Natural killer cell (primary cell): ENCODE results near the gene INPP5A. TPM values are rescaled to one million over a fixed set of nuclear protein-coding genes. Genes with fewer than 3 reads are reported as not detected.
A peak's percentile ranks its signal among the peaks of the same experiment; 100 is the strongest.

Experiments
- ATAC-seq, 3 donors: fragments of 150-1000 bp in 2 of 3; fragments of 200-7000 bp in 1 of 3; cut with Tn5 transposase; 1 replicate in 1 of 3; 2 replicates in 2 of 3; pipeline ENCODE4 v1.10.0; 2021; ENCODE audit warnings: mild to moderate bottlenecking in 2 of 3, moderate library complexity in 2 of 3
- DNase-seq, 2 donors: peaks; one replicate each; pipeline versions ENCODE4 v3.0.0 to v3.0.0-alpha.2; 2013 to 2021; ENCODE audit warnings: mixed read lengths in 1 of 2
- H3K27ac ChIP-seq: one replicate; pipeline ENCODE4 v1.5.1; 2013; ENCODE audit warnings: mild to moderate bottlenecking, low read length
- H3K27me3 ChIP-seq: one replicate; pipeline ENCODE4 v1.6.1; 2013; ENCODE audit warnings: low read length; ENCODE audit not compliant: control insufficient read depth, insufficient read depth
- H3K36me3 ChIP-seq: one replicate; pipeline ENCODE4 v1.6.1; 2013; ENCODE audit warnings: low read length; ENCODE audit not compliant: control insufficient read depth, insufficient read depth
- H3K4me1 ChIP-seq: one replicate; pipeline ENCODE4 v1.6.1; 2013; ENCODE audit warnings: low read length; ENCODE audit not compliant: control insufficient read depth, insufficient read depth
- H3K4me3 ChIP-seq: one replicate; pipeline ENCODE4 v1.5.1; 2013; ENCODE audit warnings: low read length
- H3K9me3 ChIP-seq: one replicate; pipeline ENCODE4 v1.6.1; 2013; ENCODE audit warnings: low read length; ENCODE audit not compliant: control insufficient read depth, insufficient read depth
- H3K27ac Mint-ChIP-seq, 2 donors: one replicate each; pipeline ENCODE4 v1.8.0; 2022; ENCODE audit warnings: mild to moderate bottlenecking in 2 of 2, mixed read lengths in 2 of 2, moderate library complexity in 1 of 2
- H3K27me3 Mint-ChIP-seq, 2 donors: one replicate each; pipeline ENCODE4 v1.8.0; 2022; ENCODE audit warnings: low read depth in 2 of 2, mixed read lengths in 2 of 2
- H3K36me3 Mint-ChIP-seq: one replicate; pipeline ENCODE4 v1.8.0; 2022; ENCODE audit warnings: mixed read lengths
- H3K4me1 Mint-ChIP-seq, 2 donors: one replicate each; pipeline ENCODE4 v1.8.0; 2022; ENCODE audit warnings: mixed read lengths in 2 of 2
- H3K4me3 Mint-ChIP-seq: one replicate; pipeline ENCODE4 v1.8.0; 2022; ENCODE audit warnings: mild to moderate bottlenecking, moderate library complexity, mixed read lengths
- H3K9me3 Mint-ChIP-seq, 2 donors: one replicate each; pipeline ENCODE4 v1.8.0; 2022; ENCODE audit warnings: mixed read lengths in 2 of 2
- WGBS: methylation state at CpG from one replicate; pipeline ENCODE4 v1.1.7; 2013; ENCODE audit warnings: missing lambda C conversion rate; ENCODE audit not compliant: insufficient coverage; 5-methylcytosine and 5-hydroxymethylcytosine counted together
- intact Hi-C: fragments of 100-400 bp; cut with micrococcal nuclease; formaldehyde crosslinking; loops from one replicate; pipeline ENCODE4 v1.14.2; 2022
- total RNA-seq, 4 donors: library from RNA; stranded (reverse); fragments of 120-200 nt in 1 of 4; gene quantifications; one replicate each; pipeline versions ENCODE4 v1.2.3 to v1.2.4, GENCODE V29; 2013 to 2022
- TF ChIP-seq, protein P1 (sequence below): fragments of 200-600 bp; IDR thresholded peaks from one replicate; pipeline ENCODE4 v1.8.0; 2022; ENCODE audit warnings: antibody characterized with exemption

Gene INPP5A
- total RNA-seq, 3 donors from 2014 or later (not counting 1 experiment from before 2014, with no cell fraction given), result 12.6 to 38.6 (median 18.6) TPM

DNA sequence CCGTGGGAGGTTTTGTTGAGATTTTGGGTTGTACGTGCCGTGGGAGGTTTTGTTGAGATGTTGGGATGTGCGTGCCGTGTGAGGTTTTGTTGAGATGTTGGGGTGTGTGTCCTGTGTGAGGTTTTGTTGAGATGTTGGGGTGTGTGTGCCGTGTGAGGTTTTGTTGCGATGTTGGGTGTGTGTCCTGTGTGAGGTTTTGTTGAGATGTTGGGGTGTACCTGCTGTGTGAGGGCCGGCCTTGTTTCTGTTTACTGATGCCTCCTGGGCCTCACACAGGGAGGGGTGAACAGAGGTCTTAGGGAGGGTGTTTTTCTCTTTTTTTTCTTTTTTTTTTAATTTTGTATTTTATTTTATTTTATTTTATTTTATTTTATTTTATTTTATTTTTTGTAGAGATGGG is 36.7 kb downstream of the INPP5A start:
- Histone ChIP-seq H3K27me3 (no peaks in the 10 kb centered on the region), H3K27ac (peak overlapping the region; percentile 50), H3K36me3 (no peaks in the 10 kb centered on the region), H3K4me3 (no peak overlapping the region), H3K4me1 (peaks cover 71% of the 10 kb centered on the region), H3K9me3 (no peaks in the 10 kb centered on the region)
- no peak overlapping the region for H3K27ac Mint-ChIP-seq
- no peaks in the 10 kb centered on the region for H3K9me3 Mint-ChIP-seq
- no peaks in the 10 kb centered on the region for H3K36me3 Mint-ChIP-seq
- peaks cover 18 to 21% of the 10 kb centered on the region in 2 donors for H3K4me1 Mint-ChIP-seq
- ATAC-seq (no peak), DNase-seq (no peak)
- TF ChIP-seq, protein P1, sequence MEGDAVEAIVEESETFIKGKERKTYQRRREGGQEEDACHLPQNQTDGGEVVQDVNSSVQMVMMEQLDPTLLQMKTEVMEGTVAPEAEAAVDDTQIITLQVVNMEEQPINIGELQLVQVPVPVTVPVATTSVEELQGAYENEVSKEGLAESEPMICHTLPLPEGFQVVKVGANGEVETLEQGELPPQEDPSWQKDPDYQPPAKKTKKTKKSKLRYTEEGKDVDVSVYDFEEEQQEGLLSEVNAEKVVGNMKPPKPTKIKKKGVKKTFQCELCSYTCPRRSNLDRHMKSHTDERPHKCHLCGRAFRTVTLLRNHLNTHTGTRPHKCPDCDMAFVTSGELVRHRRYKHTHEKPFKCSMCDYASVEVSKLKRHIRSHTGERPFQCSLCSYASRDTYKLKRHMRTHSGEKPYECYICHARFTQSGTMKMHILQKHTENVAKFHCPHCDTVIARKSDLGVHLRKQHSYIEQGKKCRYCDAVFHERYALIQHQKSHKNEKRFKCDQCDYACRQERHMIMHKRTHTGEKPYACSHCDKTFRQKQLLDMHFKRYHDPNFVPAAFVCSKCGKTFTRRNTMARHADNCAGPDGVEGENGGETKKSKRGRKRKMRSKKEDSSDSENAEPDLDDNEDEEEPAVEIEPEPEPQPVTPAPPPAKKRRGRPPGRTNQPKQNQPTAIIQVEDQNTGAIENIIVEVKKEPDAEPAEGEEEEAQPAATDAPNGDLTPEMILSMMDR, result no peak
- WGBS, result 58% methylated on average over 8 of the region's 8 CpGs
- intact Hi-C loops, result loop anchor here (2.0 to 10.0 kb wide), 2 partner anchors 15 to 179 kb away; partner anchors contain the start of gene PWWP2B
- H3K4me3 Mint-ChIP-seq, result no peak overlapping the region
- H3K27me3 Mint-ChIP-seq, result no peaks in the 10 kb centered on the region

GRCh38 chr10:132574783-132575319 is 37.3 kb downstream of the INPP5A start:
- DNase-seq (no peak), ATAC-seq (no peak)
- no peaks in the 10 kb centered on the region for H3K9me3 ChIP-seq
- no peak overlapping the region for H3K4me3 ChIP-seq
- TF ChIP-seq, protein P1, result no peak
- intact Hi-C loops, result loop anchor here (1.0 to 10.0 kb wide), 3 partner anchors 14 to 180 kb away; partner anchors contain the start of gene PWWP2B
- no peaks in the 10 kb centered on the region for H3K36me3 Mint-ChIP-seq
- H3K9me3 Mint-ChIP-seq, result no peaks in the 10 kb centered on the region
- H3K36me3 ChIP-seq, result no peaks in the 10 kb centered on the region
- H3K4me1 ChIP-seq, result peaks cover 73% of the 10 kb centered on the region
- H3K4me3 Mint-ChIP-seq, result peak overlapping the region; percentile 66
- peak overlapping the region; percentile 53 for H3K27ac ChIP-seq
- no peaks in the 10 kb centered on the region for H3K27me3 Mint-ChIP-seq
- H3K4me1 Mint-ChIP-seq, result peaks cover 18 to 26% of the 10 kb centered on the region in 2 donors
- H3K27me3 ChIP-seq, result no peaks in the 10 kb centered on the region
- H3K27ac Mint-ChIP-seq, result peak overlapping the region in 1 of 2 donors; percentile 78
- WGBS, result 42% methylated on average over 19 of the region's 19 CpGs

DNA sequence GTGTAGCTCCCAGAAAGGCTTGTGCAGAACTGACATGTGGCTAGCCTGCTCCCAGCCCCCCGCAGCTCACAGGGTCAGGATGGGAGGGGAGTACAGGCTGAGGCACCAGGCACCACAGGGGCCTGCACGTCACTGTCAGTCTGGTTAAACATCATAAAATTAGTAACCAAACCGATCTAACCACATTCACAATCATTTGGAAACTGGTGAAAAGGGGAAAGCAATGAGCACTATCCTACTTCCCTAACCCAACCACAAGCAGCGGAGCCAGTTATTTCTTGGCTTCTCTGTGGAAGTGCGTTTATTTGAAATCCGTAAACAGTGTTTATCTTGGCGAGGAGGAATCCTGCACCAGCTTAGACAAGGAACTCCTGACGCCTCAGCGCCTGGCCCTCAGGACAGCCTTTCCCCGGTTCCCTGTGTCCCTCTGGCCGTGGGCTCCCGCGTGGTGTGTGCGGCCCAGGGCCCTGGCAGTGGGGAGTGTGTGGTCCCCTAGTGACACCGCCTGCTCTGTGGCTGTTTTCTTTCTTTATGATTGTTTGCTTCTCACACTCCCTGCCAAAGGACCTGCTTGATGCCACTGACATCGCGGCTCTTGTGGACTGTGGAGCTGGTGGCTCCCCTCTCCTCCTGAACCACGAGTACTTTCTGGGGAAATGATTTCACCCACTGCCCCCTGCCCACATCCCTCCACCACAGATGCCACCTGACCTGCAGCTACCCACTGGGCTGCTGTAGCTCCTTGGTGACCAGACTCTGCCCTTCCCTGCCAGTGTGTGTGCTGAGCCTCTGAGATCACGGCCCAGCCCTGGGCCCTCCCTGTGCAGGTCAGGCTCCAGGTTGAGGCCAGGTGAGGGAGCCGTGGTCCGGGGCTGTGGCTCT is 38.0 kb downstream of the INPP5A start:
- Histone ChIP-seq H3K4me1 (peaks cover 69% of the 10 kb centered on the region), H3K36me3 (no peaks in the 10 kb centered on the region), H3K9me3 (no peaks in the 10 kb centered on the region), H3K4me3 (no peak overlapping the region), H3K27me3 (no peaks in the 10 kb centered on the region), H3K27ac (peak overlapping the region; percentile 53)
- Mint-ChIP-seq H3K9me3 (no peaks in the 10 kb centered on the region), H3K4me1 (peaks cover 18 to 29% of the 10 kb centered on the region in 2 donors), H3K27ac (peak overlapping the region in 1 of 2 donors; percentile 78), H3K27me3 (no peaks in the 10 kb centered on the region), H3K4me3 (peak overlapping the region; percentile 66), H3K36me3 (no peaks in the 10 kb centered on the region)
- ATAC-seq (peak; percentile 36 to 66 (median 58)), DNase-seq (peak in 1 of 2 donors; percentile 39)
- WGBS, result 23% methylated on average over 21 of the region's 21 CpGs
- TF ChIP-seq, protein P1, result no peak
- intact Hi-C loops, result loop anchor here (1.0 to 10.0 kb wide), 3 partner anchors 13 to 181 kb away; partner anchors contain the start of gene PWWP2B
